ENCODE measurements around the gene UBAC2. TPM values are rescaled to one million over a fixed set of nuclear protein-coding genes. Genes with fewer than 3 reads are reported as not detected.

Gene UBAC2
- total RNA-seq, 2 experiments from 2014 or later = 26.8 to 28.5 TPM

DNA sequence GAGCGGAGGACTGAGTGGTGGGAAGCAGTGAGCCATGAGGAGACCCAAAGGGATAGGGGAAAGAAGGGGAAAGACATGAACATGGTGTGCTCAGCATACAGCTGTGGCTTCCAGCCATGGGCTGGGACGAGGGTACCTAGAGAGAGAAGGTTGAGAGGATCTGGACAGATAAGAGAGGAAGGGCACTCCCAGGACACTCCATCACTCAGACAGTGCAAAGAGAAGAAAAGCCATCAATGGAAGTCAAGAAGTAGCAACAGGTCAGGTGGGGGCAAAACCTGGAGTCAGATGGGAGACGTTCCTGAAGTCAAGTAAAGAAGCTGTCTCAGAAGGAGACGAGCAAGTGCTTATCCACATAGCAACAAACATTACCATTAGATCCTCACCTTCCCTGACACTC lies 40.2 kb upstream of the UBAC2 start:
- Histone ChIP-seq H3K4me2 (ENCODE audit: low read length) (no peak overlapping the region), H3K79me2 (ENCODE audit: insufficient read depth, low read depth, low read length) (no peaks in the 10 kb centered on the region), H3K9me3 (ENCODE audit: low read length) (no peaks in the 10 kb centered on the region), H2AFZ (ENCODE audit: low read length) (no peak overlapping the region), H3K36me3 (ENCODE audit: insufficient read depth, low read length) (no peaks in the 10 kb centered on the region), H3K4me3 (ENCODE audit: low read depth, low read length, poor library complexity, severe bottlenecking) (no peak overlapping the region), H3K9me2 (ENCODE audit: insufficient read depth, low read length) (no peaks in the 10 kb centered on the region), H3K27ac (ENCODE audit: low read depth, low read length, poor library complexity, severe bottlenecking) (no peak overlapping the region), H4K20me1 (ENCODE audit: insufficient read depth, low read length) (no peaks in the 10 kb centered on the region), H3K4me1 (ENCODE audit: insufficient read depth, low read length, poor library complexity, severe bottlenecking) (no peaks in the 10 kb centered on the region)
- CTCF ChIA-PET (ENCODE audit: unreplicated experiment) = no interaction called here
- BruUV-seq (replicated peaks) = no TSS peak
- intact Hi-C loops (cut with micrococcal nuclease; ENCODE audit: unreplicated experiment) = no loop called here
- no peak for DNase-seq (ENCODE audit: low spot score)
- POLR2A ChIA-PET = no interaction called here
- TF ChIP-seq, protein P1, sequence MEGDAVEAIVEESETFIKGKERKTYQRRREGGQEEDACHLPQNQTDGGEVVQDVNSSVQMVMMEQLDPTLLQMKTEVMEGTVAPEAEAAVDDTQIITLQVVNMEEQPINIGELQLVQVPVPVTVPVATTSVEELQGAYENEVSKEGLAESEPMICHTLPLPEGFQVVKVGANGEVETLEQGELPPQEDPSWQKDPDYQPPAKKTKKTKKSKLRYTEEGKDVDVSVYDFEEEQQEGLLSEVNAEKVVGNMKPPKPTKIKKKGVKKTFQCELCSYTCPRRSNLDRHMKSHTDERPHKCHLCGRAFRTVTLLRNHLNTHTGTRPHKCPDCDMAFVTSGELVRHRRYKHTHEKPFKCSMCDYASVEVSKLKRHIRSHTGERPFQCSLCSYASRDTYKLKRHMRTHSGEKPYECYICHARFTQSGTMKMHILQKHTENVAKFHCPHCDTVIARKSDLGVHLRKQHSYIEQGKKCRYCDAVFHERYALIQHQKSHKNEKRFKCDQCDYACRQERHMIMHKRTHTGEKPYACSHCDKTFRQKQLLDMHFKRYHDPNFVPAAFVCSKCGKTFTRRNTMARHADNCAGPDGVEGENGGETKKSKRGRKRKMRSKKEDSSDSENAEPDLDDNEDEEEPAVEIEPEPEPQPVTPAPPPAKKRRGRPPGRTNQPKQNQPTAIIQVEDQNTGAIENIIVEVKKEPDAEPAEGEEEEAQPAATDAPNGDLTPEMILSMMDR (conservative IDR thresholded peaks at IDR 0.05; ENCODE audit: low read length) = no peak
- no peak for TF ChIP-seq EZH2phosphoT487 (IDR thresholded peaks at IDR 0.05; ENCODE audit: borderline replicate concordance, low read depth, low read length)

DNA sequence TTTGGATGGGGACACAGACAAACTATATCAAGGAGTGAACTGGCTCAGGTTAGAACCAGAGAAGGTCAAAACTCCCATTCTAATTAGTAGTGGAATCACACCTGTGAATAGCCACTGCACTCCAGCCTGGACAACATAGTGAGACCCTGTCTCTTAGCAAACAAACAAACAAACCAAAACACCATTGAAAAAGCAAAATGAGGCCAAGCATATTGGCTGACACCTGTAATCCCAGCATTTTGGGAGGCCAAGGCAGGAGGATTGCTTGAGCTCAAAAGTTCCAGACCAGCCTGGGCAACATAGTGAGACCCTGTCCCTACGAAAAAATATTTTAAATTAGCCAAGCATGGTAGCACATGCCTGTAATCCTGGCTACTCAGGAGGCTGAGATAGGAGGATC lies 39.1 kb upstream of the UBAC2 start:
- Histone ChIP-seq H3K9me2 (ENCODE audit: insufficient read depth, low read length) (no peaks in the 10 kb centered on the region), H3K4me2 (ENCODE audit: low read length) (no peak overlapping the region), H2AFZ (ENCODE audit: low read length) (no peak overlapping the region), H4K20me1 (ENCODE audit: insufficient read depth, low read length) (no peaks in the 10 kb centered on the region), H3K9me3 (ENCODE audit: low read length) (no peaks in the 10 kb centered on the region), H3K79me2 (ENCODE audit: insufficient read depth, low read depth, low read length) (no peaks in the 10 kb centered on the region), H3K4me3 (ENCODE audit: low read depth, low read length, poor library complexity, severe bottlenecking) (no peak overlapping the region), H3K4me1 (ENCODE audit: insufficient read depth, low read length, poor library complexity, severe bottlenecking) (no peaks in the 10 kb centered on the region), H3K36me3 (ENCODE audit: insufficient read depth, low read length) (no peaks in the 10 kb centered on the region), H3K27ac (ENCODE audit: low read depth, low read length, poor library complexity, severe bottlenecking) (no peak overlapping the region)
- intact Hi-C loops (cut with micrococcal nuclease; ENCODE audit: unreplicated experiment) = no loop called here
- CTCF ChIA-PET (ENCODE audit: unreplicated experiment) = no interaction called here
- TF ChIP-seq, protein P1 (conservative IDR thresholded peaks at IDR 0.05; ENCODE audit: low read length) = no peak
- TF ChIP-seq EZH2phosphoT487 (IDR thresholded peaks at IDR 0.05; ENCODE audit: borderline replicate concordance, low read depth, low read length) = no peak
- no TSS peak for BruUV-seq (replicated peaks)
- POLR2A ChIA-PET = interaction anchor here (0.7 kb wide), 1 partner anchor 22 kb away, joined by 7 read pairs; no protein-coding TSS in a partner anchor
- no peak for DNase-seq (ENCODE audit: low spot score)

DNA sequence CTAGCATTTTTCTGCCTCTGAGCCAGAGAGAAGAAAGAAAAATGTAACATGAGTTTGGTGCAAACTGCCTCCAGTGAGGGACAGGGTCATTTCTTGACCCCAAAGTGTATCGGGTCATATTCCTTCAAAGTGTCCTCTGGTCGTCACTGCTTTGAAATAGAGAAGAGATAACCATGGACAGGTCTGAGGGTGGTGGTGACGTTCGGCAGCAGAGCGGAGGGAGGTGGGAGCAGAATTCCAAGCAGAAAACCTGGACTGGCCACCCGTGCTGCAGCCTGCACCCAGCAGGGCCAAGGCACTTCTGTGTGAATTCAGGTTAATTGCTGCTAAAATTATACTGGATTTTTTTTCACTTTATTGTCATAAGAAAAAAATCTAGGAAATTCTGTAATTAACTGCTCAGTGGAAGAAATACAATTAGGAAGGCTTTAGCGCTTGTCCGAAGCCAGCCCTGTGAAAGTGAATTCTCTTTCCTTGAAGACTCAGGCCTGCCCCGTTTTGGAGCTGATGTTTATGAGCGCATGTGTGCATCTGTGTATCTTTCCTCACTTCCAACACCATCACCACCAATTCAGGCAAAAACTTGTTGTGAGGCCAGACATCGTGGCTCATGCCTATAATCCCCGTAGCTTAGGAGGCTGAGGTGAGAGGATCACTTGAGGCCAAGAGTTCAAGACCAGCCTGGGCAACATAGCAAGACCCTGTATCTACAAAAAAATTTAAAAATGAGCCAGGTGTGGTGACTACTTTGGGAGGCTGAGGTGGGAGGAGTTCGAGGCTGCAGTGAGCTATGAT lies 37.9 kb upstream of the UBAC2 start:
- no peak overlapping the region for H2AFZ ChIP-seq (ENCODE audit: low read length)
- ChIA-PET POLR2A (no interaction called here), CTCF (ENCODE audit: unreplicated experiment) (no interaction called here)
- no peaks in the 10 kb centered on the region for H3K9me2 ChIP-seq (ENCODE audit: insufficient read depth, low read length)
- H3K27ac ChIP-seq (ENCODE audit: low read depth, low read length, poor library complexity, severe bottlenecking) = no peak overlapping the region
- no peaks in the 10 kb centered on the region for H4K20me1 ChIP-seq (ENCODE audit: insufficient read depth, low read length)
- BruUV-seq (replicated peaks) = no TSS peak
- intact Hi-C loops (cut with micrococcal nuclease; ENCODE audit: unreplicated experiment) = no loop called here
- no peak overlapping the region for H3K4me2 ChIP-seq (ENCODE audit: low read length)
- TF ChIP-seq EZH2phosphoT487 (IDR thresholded peaks at IDR 0.05; ENCODE audit: borderline replicate concordance, low read depth, low read length) = no peak
- no peaks in the 10 kb centered on the region for H3K4me1 ChIP-seq (ENCODE audit: insufficient read depth, low read length, poor library complexity, severe bottlenecking)
- H3K36me3 ChIP-seq (ENCODE audit: insufficient read depth, low read length) = no peaks in the 10 kb centered on the region
- H3K4me3 ChIP-seq (ENCODE audit: low read depth, low read length, poor library complexity, severe bottlenecking) = no peak overlapping the region
- no peak for DNase-seq (ENCODE audit: low spot score)
- H3K79me2 ChIP-seq (ENCODE audit: insufficient read depth, low read depth, low read length) = no peaks in the 10 kb centered on the region
- H3K9me3 ChIP-seq (ENCODE audit: low read length) = no peaks in the 10 kb centered on the region

All from OCI-LY7 (cell line).